ENCODE measurements around the gene IGSF3.
A peak's percentile ranks its signal among the peaks of the same experiment; 100 is the strongest.

The IGSF3 gene

DNA sequence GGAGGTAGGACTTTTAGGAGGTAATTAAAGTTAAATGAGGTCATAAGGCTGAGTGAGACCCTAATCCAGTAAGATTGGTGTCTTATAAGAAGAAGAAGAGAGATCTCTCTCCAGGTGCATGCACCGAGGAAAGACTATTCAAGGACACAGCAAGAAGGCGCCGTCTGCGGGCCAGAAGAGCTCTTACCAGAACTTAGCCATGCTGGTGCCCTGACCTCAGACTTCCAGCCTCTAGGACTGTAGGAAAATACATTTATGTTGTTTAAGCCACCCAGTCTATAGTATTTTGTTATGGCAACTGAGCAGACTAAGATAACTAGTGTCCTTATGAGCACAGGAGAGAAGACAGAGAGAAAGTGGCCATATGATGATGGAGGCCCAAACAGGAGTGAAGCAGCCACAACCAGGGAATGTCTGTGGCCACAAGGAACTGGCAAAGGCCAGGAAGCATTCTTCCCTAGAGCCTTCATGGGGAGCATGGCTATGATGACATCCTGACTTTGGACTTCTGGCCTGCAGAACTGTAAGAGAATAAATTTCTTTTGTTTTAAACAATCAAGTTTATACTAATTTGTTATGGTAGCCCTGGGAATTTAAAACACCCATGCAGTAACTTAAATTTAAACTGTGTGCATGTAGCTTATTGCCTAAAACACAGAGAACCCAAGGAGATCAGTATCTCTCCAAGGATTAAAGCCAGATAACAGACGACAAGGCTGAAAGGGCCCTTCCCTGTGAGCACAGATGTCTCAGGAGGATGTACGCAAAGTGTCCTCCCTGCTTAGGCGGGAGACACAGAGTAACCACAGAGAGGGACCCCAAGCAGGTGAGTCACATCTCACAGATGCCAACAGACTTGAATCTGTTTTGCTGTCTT, 86.8 kb downstream of the IGSF3 start:
- Histone ChIP-seq H3K9me3 (ENCODE audit: control insufficient read depth, insufficient read depth, low read length) (no peaks in the 10 kb centered on the region), H3K4me1 (ENCODE audit: insufficient read depth, low read length) (no peaks in the 10 kb centered on the region; the same call in 1 of the 2 replicates), H3K36me3 (ENCODE audit: insufficient read depth, low read length) (no peaks in the 10 kb centered on the region; the same call in 1 of the 2 replicates), H3K9ac (ENCODE audit: low read depth, low read length) (no peak overlapping the region)

GRCh38 chr1:116579259-116579875, 88.2 kb downstream of the IGSF3 start:
- no peaks in the 10 kb centered on the region for H3K9me3 ChIP-seq (ENCODE audit: control insufficient read depth, insufficient read depth, low read length)
- H3K9ac ChIP-seq (ENCODE audit: low read depth, low read length) = no peak overlapping the region
- no peaks in the 10 kb centered on the region; the same call in 1 of the 2 replicates for H3K4me1 ChIP-seq (ENCODE audit: insufficient read depth, low read length)
- no peaks in the 10 kb centered on the region; the same call in 1 of the 2 replicates for H3K36me3 ChIP-seq (ENCODE audit: insufficient read depth, low read length)

GRCh38 chr1:116578581-116578980, 89.0 kb downstream of the IGSF3 start:
- no peaks in the 10 kb centered on the region; the same call in 1 of the 2 replicates for H3K36me3 ChIP-seq (ENCODE audit: insufficient read depth, low read length)
- no peak overlapping the region for H3K9ac ChIP-seq (ENCODE audit: low read depth, low read length)
- no peaks in the 10 kb centered on the region for H3K9me3 ChIP-seq (ENCODE audit: control insufficient read depth, insufficient read depth, low read length)
- H3K4me1 ChIP-seq (ENCODE audit: insufficient read depth, low read length) = no peaks in the 10 kb centered on the region; the same call in 1 of the 2 replicates

GRCh38 chr1:116577759-116578314, 89.7 kb downstream of the IGSF3 start:
- peaks cover under 1% of the 10 kb centered on the region; the same call in 1 of the 2 replicates for H3K4me1 ChIP-seq (ENCODE audit: insufficient read depth, low read length)
- H3K9me3 ChIP-seq (ENCODE audit: control insufficient read depth, insufficient read depth, low read length) = no peaks in the 10 kb centered on the region
- H3K36me3 ChIP-seq (ENCODE audit: insufficient read depth, low read length) = no peaks in the 10 kb centered on the region; the same call in 1 of the 2 replicates
- H3K9ac ChIP-seq (ENCODE audit: low read depth, low read length) = no peak overlapping the region

DNA sequence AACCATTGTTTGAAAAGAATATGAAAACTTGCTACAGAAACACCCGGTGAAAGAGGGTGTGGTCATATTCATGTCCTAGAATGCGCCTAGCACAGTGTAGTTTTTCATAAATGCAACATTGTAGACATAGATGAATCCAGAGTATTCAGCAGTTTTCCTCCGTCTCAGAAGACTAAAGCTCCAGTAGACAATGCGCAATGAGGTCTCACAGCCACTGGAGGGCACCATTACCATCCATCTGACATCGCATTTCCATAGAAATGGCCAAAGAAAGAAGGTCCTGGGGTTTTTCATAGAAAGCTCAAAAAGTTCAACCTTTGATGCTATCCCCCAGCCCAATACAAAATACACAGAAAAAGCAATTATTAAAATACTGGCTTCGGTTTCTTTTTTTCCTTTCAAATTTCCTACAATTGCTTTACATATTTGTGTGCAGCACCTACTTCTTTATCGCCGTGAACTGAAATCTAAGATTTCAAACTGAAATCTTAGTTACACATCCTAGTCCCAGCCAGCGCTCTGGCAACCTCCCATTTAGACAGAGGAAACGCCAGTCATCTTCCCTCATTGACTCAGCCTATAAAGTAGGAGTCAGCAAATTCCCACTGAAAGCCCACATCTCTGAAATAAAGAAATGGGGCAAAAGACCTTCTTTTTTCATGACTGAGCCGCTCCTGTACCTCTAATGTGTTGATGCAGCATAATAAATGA, 92.8 kb downstream of the IGSF3 start:
- Histone ChIP-seq H3K9me3 (ENCODE audit: control insufficient read depth, insufficient read depth, low read length) (no peaks in the 10 kb centered on the region), H3K36me3 (ENCODE audit: insufficient read depth, low read length) (no peaks in the 10 kb centered on the region; the same call in 1 of the 2 replicates), H3K4me1 (ENCODE audit: insufficient read depth, low read length) (peaks cover 6% of the 10 kb centered on the region; the same call in 1 of the 2 replicates), H3K9ac (ENCODE audit: low read depth, low read length) (no peak overlapping the region)

GRCh38 chr1:116573431-116574095, 94.0 kb downstream of the IGSF3 start:
- H3K4me1 ChIP-seq (ENCODE audit: insufficient read depth, low read length) = 0 out of 2 replicates have a peak, but pooled peaks cover 6% of the 10 kb centered on the region
- H3K9ac ChIP-seq (ENCODE audit: low read depth, low read length) = no peak overlapping the region
- H3K9me3 ChIP-seq (ENCODE audit: control insufficient read depth, insufficient read depth, low read length) = no peaks in the 10 kb centered on the region
- H3K36me3 ChIP-seq (ENCODE audit: insufficient read depth, low read length) = no peaks in the 10 kb centered on the region

DNA sequence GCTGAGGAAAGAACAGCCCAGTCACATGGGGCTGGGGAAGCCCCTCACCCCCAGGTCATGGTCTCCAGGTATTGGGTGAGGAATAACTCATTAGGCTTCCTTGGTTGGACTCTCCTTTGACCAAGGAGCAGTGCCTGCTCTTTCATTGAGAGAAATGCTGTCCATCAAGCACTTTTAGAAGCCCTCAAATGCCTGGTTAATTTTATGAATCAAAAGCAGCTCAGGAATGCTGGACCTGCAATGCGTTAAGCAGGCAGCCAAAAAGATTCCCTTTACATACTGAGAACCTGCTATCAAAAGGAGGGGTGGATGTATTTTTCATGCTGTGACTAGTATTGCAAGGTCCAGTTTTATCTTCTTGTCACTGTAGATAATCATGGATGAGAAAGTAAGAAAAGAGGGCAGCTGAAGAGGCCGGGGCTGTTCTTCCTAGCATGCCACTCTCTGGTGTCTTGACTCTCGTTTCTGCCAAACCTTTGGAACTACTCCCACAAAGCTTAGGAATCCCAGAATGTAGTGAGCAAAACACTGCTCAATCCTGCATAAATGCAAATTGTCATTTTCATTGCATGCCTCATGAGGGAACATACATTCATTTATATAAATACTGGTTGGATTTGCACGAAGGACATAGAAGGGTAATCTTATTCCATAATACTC, 94.6 kb downstream of the IGSF3 start:
- Histone ChIP-seq H3K36me3 (ENCODE audit: insufficient read depth, low read length) (no peaks in the 10 kb centered on the region), H3K9me3 (ENCODE audit: control insufficient read depth, insufficient read depth, low read length) (no peaks in the 10 kb centered on the region), H3K4me1 (ENCODE audit: insufficient read depth, low read length) (0 out of 2 replicates have a peak, but pooled peaks cover 6% of the 10 kb centered on the region), H3K9ac (ENCODE audit: low read depth, low read length) (no peak overlapping the region)

GRCh38 chr1:116572099-116572498, 95.4 kb downstream of the IGSF3 start:
- Histone ChIP-seq H3K9me3 (ENCODE audit: control insufficient read depth, insufficient read depth, low read length) (no peaks in the 10 kb centered on the region), H3K4me1 (ENCODE audit: insufficient read depth, low read length) (0 out of 2 replicates have a peak, but pooled peaks cover 6% of the 10 kb centered on the region), H3K9ac (ENCODE audit: low read depth, low read length) (no peak overlapping the region), H3K36me3 (ENCODE audit: insufficient read depth, low read length) (no peaks in the 10 kb centered on the region)

DNA sequence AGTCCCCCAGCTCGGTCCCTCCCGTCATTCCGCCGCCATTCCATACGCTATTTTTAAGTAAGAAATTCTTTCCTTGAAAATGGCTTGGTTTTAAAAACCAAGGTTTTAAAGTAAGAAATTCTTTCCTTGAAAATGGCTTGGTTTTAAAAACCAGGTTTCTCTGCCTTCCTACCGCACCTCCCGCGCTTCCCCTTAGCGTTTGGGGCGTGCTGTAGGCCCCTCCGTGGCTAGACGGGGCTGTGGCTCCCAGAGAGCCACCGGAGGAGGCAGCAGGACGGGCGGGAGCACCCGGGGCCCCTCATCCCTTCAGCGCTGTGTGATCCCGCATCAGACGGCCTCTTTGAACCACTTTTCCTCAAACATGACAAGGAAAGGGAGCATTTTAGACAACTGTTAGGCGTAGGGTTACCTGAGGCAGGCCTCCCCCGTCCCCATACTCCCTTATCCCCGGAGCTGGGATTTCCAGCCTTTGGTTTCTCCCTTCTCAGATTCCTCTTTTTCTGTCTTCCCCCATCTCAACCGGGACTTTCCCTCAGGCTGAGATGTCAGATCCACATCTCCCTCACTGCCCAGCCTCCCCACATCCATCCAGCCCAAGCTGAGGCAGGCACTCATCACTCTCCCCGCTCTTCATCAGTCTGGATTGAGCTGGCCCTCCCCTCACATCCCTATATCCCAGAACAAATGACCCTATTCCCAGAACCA, 96.2 kb downstream of the IGSF3 start:
- Histone ChIP-seq H3K4me1 (ENCODE audit: insufficient read depth, low read length) (0 out of 2 replicates have a peak, but pooled peaks cover 6% of the 10 kb centered on the region), H3K9me3 (ENCODE audit: control insufficient read depth, insufficient read depth, low read length) (no peaks in the 10 kb centered on the region), H3K36me3 (ENCODE audit: insufficient read depth, low read length) (no peaks in the 10 kb centered on the region), H3K9ac (ENCODE audit: low read depth, low read length) (peak overlapping the region; percentile 87)

DNA sequence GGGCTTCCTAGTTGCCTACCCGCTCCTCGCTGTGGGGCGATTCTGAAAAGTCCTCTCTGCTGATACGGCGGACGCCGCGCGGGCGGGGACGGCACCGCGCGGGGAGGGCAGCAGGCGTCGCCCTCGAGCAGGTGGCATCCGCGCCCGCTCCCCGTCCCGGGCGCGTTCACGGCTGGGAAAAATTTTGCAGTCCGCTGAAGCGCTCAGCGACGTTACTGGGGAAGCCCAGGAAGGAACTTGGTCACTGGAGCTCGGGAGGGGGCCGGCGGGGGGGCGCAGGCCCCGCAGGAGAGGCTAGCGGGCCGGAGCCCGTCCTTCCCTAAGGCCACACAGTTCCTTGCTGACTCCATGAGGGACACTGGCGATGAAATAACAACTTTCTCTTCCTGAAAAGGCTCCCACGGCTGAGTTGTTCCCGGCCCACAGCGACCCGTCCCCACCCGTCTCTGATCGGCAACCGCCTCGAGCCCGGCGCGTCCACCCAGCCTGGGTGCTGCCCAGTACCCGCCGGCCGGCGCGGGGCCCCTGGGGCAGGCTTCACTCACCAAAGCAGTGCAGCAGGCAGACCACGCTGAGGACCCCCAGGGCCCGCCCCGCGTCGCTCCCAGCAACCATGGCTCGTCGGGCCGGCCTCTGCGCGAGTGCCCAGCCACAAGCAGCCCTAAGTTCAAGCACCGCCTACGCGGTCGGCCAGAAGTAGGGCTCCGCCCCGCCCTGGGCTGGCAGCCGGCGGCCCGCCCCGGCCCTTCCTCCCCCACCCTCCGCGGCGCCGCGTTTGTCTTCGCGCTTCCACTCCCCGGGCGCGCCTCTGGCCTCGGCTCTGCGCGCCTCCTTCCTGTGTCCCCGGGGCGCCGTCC, 96.9 kb downstream of the IGSF3 start, which contains the start of gene CD58:
TSS of gene CD58 (minus strand) at position 669 of the 857 bp plus-strand sequence. CDS start at position 615, 54 bp downstream.
- Histone ChIP-seq H3K4me1 (ENCODE audit: insufficient read depth, low read length) (0 out of 2 replicates have a peak, but pooled peaks cover 6% of the 10 kb centered on the region), H3K36me3 (ENCODE audit: insufficient read depth, low read length) (no peaks in the 10 kb centered on the region), H3K9ac (ENCODE audit: low read depth, low read length) (peak within 1 kb of the TSS; percentile 87), H3K9me3 (ENCODE audit: control insufficient read depth, insufficient read depth, low read length) (no peaks in the 10 kb centered on the region)

DNA sequence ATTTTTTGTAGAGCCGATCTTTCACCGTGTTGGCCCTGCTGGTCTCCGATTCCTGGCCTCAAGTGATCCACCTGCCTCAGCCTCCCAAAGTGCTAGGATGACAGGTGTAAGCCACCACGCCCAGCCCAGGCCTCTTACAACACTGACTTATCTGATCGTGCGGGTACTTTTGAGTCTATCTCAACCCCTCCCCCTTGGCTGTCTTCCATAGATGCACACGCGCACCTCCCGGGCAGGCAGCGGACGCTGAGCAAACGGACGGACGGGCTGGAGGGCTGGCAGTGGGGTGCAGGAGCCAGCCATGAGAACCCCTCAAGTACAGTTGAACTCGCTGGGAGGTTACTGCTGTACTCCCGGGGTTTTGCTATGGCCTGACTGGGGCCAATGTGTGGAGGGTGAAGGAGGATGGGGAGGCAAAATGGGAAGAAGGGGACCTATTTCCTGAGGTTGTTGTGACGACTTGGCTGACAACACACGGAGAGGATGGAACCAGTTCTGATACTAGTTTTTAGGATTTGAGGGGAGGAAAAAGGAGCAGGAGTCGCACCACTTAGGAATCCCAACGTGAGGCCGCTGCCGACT, 97.7 kb downstream of the IGSF3 start:
- H3K4me1 ChIP-seq (ENCODE audit: insufficient read depth, low read length) = 0 out of 2 replicates have a peak, but pooled peaks cover 6% of the 10 kb centered on the region

DNA sequence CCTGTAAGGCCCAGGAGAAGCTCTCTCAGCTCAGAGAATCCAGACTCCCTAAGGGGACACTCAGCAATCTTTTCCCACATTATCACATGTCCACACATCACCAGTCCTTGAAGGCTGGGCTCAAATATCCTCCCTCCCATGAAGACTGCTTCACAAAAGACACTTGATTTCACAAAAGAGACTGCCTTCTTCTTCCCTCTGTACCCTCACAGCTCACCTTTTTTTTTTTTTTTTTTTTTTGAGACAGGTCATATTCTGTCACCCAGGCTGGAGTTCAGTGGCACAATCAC, 98.2 kb downstream of the IGSF3 start:
- Histone ChIP-seq H3K9me3 (ENCODE audit: control insufficient read depth, insufficient read depth, low read length) (no peaks in the 10 kb centered on the region), H3K9ac (ENCODE audit: low read depth, low read length) (no peak overlapping the region), H3K36me3 (ENCODE audit: insufficient read depth, low read length) (no peaks in the 10 kb centered on the region), H3K4me1 (ENCODE audit: insufficient read depth, low read length) (0 out of 2 replicates have a peak, but pooled peaks cover 6% of the 10 kb centered on the region)

More for the DNA sequence above, 97.7 kb downstream of the IGSF3 start:
- Histone ChIP-seq H3K9ac (ENCODE audit: low read depth, low read length) (peak overlapping the region; percentile 87; the same call in 1 of the 2 replicates), H3K9me3 (ENCODE audit: control insufficient read depth, insufficient read depth, low read length) (no peaks in the 10 kb centered on the region), H3K36me3 (ENCODE audit: insufficient read depth, low read length) (no peaks in the 10 kb centered on the region)

Measured in ES-I3 (cell line).